Fibroblast of lung (primary cell): Measurements from ENCODE around the gene RNF212. TPM values are rescaled to one million over a fixed set of nuclear protein-coding genes. Genes with fewer than 3 reads are reported as not detected.

Experiments
- DNase-seq, 2 donors: peaks; one replicate each; pipeline versions ENCODE4 v3.0.0 to v3.0.0-alpha.2; 2010; ENCODE audit warnings: low read depth in 2 of 2
- H2AFZ ChIP-seq: 2 replicates; pipeline ENCODE4 v1.5.1; 2012; ENCODE audit warnings: low read length, control low read depth, inconsistent platforms
- H3K27ac ChIP-seq: 2 replicates; pipeline ENCODE4 v1.5.1; 2011; ENCODE audit warnings: low read length, control low read depth; ENCODE audit not compliant: insufficient read depth
- H3K27me3 ChIP-seq: 2 replicates; pipeline ENCODE4 v1.5.1; 2011; ENCODE audit warnings: mild to moderate bottlenecking, low read length; ENCODE audit not compliant: control insufficient read depth, insufficient read depth
- H3K36me3 ChIP-seq: 2 replicates; pipeline ENCODE4 v1.5.1; 2011; ENCODE audit warnings: low read length; ENCODE audit not compliant: control insufficient read depth, insufficient read depth
- H3K4me1 ChIP-seq: 2 replicates; pipeline ENCODE4 v1.5.1; 2011; ENCODE audit warnings: low read length; ENCODE audit not compliant: control insufficient read depth, insufficient read depth; ENCODE audit errors: extremely low read depth
- H3K4me2 ChIP-seq: 2 replicates; pipeline ENCODE4 v1.5.1; 2011; ENCODE audit warnings: low read length, control low read depth; ENCODE audit not compliant: insufficient read depth; ENCODE audit errors: extremely low read depth
- H3K4me3 ChIP-seq, 4 experiments: fragments of 200-600 bp in 1 of 4; sonication (generic) in 1 of 4; replicated peaks in 1 of 4; 2 replicates each; pipeline ENCODE4 v1.5.1; 2011 to 2016; ENCODE audit warnings: low read length in 4 of 4, low read depth in 3 of 4, mild to moderate bottlenecking in 3 of 4, control low read depth in 2 of 4, inconsistent platforms in 1 of 4, mixed read lengths in 1 of 4; ENCODE audit not compliant: insufficient read depth in 1 of 4; ENCODE audit errors: control extremely low read depth in 1 of 4
- H3K79me2 ChIP-seq: 2 replicates; pipeline ENCODE4 v1.5.1; 2012; ENCODE audit warnings: mild to moderate bottlenecking, low read length, inconsistent platforms; ENCODE audit not compliant: control insufficient read depth, insufficient read depth
- H3K9ac ChIP-seq: 2 replicates; pipeline ENCODE4 v1.5.1; 2011; ENCODE audit warnings: mild to moderate bottlenecking, low read length, control low read depth; ENCODE audit not compliant: insufficient read depth
- H3K9me3 ChIP-seq: 2 replicates; pipeline ENCODE4 v1.5.1; 2012; ENCODE audit warnings: low read depth, low read length; ENCODE audit not compliant: control insufficient read depth, insufficient read depth
- H4K20me1 ChIP-seq: 2 replicates; pipeline ENCODE4 v1.5.1; 2011; ENCODE audit warnings: low read length; ENCODE audit not compliant: control insufficient read depth, insufficient read depth; ENCODE audit errors: extremely low read depth
- EZH2 ChIP-seq: IDR thresholded peaks from 2 replicates; pipeline ENCODE4 v1.5.1; 2012; ENCODE audit warnings: low read length, control low read depth, mild to moderate bottlenecking; ENCODE audit errors: missing control alignments
- polyA plus RNA-seq, 2 donors: library from polyadenylated mRNA; depleted of rRNA in 1 of 2; stranded (reverse) in 1 of 2; unstranded in 1 of 2; fragments of >200 nt; gene quantifications; 2 replicates each; pipeline ENCODE4 v1.2.1, GENCODE V29; 2011 to 2012; ENCODE audit warnings: missing spikeins in 1 of 2
- total RNA-seq: library from RNA; depleted of rRNA; stranded (reverse); fragments of >200 nt; gene quantifications from 2 replicates; pipeline ENCODE4 v1.2.1, GENCODE V29; 2014
- TF ChIP-seq, protein P1 (sequence below), 2 donors: IDR thresholded peaks in 1 of 2; conservative IDR thresholded peaks in 1 of 2; 1 replicate in 1 of 2; 2 replicates in 1 of 2; pipeline ENCODE4 v1.5.1; 2011 to 2012; ENCODE audit warnings: low read length in 2 of 2, control low read depth in 1 of 2, inconsistent platforms in 1 of 2, low read depth in 1 of 2, mild to moderate bottlenecking in 1 of 2

Gene RNF212
- total and polyA plus RNA-seq, 2 donors (not counting 1 experiment from before 2014, with no cell fraction given): 0.66 to 1.6 TPM

DNA sequence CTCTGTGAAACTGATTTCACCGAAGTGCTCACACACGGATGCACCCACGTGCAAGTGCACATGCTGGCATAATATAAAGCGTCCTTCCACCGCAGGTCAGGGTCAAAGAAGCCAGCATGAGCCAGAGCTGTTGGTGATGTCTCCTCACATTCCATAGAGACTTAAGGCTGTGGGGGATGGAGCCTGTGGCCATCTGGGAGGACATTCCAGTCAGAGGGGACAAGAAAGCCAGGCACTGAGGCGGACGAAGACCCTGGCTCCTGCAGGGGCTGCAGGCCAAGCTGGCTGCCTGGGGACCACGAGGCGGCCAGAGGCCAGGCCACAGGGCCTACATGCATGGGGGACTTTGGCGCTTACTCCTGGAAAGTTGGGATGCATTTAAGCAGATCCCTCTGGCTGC is 7.7 kb downstream of the RNF212 start:
- Histone ChIP-seq H3K27ac (no peak overlapping the region), H3K4me3 (no peak overlapping the region), H3K4me1 (no peaks in the 10 kb centered on the region), H3K36me3 (no peaks in the 10 kb centered on the region), H3K27me3 (peaks cover 2% of the 10 kb centered on the region), H3K9me3 (no peaks in the 10 kb centered on the region), H3K79me2 (no peaks in the 10 kb centered on the region), H3K9ac (no peak overlapping the region), H3K4me2 (no peak overlapping the region), H2AFZ (no peak overlapping the region), H4K20me1 (no peaks in the 10 kb centered on the region)
- TF ChIP-seq, protein P1, sequence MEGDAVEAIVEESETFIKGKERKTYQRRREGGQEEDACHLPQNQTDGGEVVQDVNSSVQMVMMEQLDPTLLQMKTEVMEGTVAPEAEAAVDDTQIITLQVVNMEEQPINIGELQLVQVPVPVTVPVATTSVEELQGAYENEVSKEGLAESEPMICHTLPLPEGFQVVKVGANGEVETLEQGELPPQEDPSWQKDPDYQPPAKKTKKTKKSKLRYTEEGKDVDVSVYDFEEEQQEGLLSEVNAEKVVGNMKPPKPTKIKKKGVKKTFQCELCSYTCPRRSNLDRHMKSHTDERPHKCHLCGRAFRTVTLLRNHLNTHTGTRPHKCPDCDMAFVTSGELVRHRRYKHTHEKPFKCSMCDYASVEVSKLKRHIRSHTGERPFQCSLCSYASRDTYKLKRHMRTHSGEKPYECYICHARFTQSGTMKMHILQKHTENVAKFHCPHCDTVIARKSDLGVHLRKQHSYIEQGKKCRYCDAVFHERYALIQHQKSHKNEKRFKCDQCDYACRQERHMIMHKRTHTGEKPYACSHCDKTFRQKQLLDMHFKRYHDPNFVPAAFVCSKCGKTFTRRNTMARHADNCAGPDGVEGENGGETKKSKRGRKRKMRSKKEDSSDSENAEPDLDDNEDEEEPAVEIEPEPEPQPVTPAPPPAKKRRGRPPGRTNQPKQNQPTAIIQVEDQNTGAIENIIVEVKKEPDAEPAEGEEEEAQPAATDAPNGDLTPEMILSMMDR (conservative IDR thresholded peaks at IDR 0.05 in 1 of 2, IDR thresholded peaks at IDR 0.05 in 1 of 2; ENCODE audit: low read depth in 1 of 2, low read length in 2 of 2): no peak
- TF ChIP-seq EZH2: no peak
- no peak for DNase-seq

DNA sequence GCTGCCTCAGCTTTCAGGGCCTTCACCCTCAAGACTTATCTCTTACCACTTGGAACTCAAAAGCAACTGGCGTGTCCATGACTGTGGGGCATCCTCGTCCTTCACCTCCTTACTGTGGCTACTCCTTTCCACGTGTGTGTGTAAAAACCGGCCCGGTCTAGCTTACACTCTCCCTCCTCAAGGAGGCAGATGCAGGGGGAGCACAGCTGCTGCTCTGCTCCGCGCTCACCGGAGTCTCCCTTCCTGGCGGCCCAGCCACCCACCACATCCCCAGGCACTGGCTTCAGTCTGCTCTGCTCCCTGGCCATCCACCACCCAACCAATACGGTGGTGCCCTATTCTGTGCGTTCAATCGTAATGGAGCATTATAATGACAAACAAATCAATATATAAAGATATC is 8.3 kb downstream of the RNF212 start:
- TF ChIP-seq, protein P1 (conservative IDR thresholded peaks at IDR 0.05 in 1 of 2, IDR thresholded peaks at IDR 0.05 in 1 of 2; ENCODE audit: low read depth in 1 of 2, low read length in 2 of 2): no peak
- TF ChIP-seq EZH2: no peak

DNA sequence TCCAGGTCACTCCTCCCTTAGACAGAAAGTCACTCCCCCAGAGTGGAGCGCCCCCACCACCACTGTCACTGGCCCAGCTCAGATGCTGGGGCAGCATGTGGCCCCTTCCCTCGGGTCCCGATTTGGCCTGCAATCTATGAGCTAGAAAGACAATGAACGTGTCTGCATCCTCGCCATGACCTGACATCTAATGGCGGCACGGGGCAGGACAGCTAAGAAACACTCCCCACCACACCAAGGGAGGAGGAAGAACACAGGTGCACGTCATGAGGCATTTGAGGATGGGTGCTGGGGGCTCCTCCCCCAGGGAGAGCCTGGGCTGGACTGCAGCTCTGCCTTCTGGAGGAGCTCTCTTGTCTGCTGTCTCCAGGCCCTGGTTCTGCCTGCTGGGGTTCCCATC is 8.7 kb downstream of the RNF212 start:
- no peak overlapping the region for H3K4me2 ChIP-seq
- no peak for DNase-seq
- no peaks in the 10 kb centered on the region for H4K20me1 ChIP-seq
- H3K79me2 ChIP-seq: no peaks in the 10 kb centered on the region
- H3K4me3 ChIP-seq: no peak overlapping the region
- no peaks in the 10 kb centered on the region for H3K36me3 ChIP-seq
- no peak overlapping the region for H3K9ac ChIP-seq
- H3K27ac ChIP-seq: no peak overlapping the region
- H3K9me3 ChIP-seq: no peaks in the 10 kb centered on the region
- H2AFZ ChIP-seq: no peak overlapping the region
- TF ChIP-seq, protein P1 (conservative IDR thresholded peaks at IDR 0.05 in 1 of 2, IDR thresholded peaks at IDR 0.05 in 1 of 2; ENCODE audit: low read depth in 1 of 2, low read length in 2 of 2): no peak
- TF ChIP-seq EZH2: no peak
- no peaks in the 10 kb centered on the region for H3K4me1 ChIP-seq
- H3K27me3 ChIP-seq: no peaks in the 10 kb centered on the region

More for the DNA sequence above, 8.3 kb downstream of the RNF212 start:
- no peak overlapping the region for H3K4me3 ChIP-seq
- no peak for DNase-seq
- no peaks in the 10 kb centered on the region for H3K9me3 ChIP-seq
- no peak overlapping the region for H2AFZ ChIP-seq
- H3K4me1 ChIP-seq: no peaks in the 10 kb centered on the region
- H3K79me2 ChIP-seq: no peaks in the 10 kb centered on the region
- no peaks in the 10 kb centered on the region for H3K36me3 ChIP-seq
- H3K27ac ChIP-seq: no peak overlapping the region
- no peak overlapping the region for H3K9ac ChIP-seq
- H4K20me1 ChIP-seq: no peaks in the 10 kb centered on the region
- no peak overlapping the region for H3K4me2 ChIP-seq
- H3K27me3 ChIP-seq: no peaks in the 10 kb centered on the region
